ENCODE measurements around the gene KDM2B.
"Not testable (repeated sequence)": the region's sequence is repeated elsewhere in the genome, so short reads cannot be mapped to it uniquely, and the experiment has no call there.

KDM2B gene

DNA sequence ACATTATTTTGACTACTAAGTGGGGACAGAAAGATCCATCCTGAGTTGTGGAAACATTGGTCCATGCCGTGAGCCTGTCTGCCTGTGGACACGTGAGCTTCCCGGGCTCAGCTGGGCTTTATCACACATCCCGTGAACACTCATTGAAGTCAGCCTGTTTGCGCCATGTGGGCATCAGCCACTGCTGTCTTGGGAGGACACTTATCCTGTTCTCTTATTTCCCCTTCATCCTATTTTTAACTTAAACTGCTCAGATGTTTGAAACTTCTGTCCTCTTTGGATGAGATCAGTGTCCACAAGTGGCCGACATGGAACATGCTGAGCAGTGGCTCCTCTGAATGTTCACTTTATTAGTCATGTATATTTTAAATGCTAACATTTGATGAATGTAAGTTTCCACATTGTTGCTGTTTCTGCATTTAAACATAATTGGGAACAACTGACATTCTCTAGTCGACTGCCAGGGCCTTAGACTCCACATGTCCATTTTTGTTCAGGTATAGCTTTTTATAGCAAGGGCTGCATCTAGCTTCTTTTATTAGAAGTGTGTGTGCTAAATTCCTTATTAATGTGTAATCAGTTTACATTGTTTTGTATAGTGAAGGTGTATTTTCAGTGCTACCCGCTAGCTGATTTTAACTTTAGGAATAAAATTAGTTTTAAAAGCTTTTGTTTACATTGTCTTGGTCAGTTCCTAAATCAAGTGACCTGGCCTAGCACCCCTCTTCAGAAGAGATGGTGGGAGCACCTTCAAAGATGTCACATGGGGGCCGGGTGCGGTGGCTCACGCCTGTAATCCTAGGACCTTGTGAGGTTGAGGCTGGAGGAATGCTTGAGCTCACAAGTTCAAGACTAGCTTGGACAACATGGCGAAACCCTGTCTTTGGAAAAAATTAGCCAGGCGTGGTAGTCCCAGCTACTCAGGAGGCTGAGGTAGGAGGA, 156.9 kb downstream of the KDM2B start:
- no peak for DNase-seq

DNA sequence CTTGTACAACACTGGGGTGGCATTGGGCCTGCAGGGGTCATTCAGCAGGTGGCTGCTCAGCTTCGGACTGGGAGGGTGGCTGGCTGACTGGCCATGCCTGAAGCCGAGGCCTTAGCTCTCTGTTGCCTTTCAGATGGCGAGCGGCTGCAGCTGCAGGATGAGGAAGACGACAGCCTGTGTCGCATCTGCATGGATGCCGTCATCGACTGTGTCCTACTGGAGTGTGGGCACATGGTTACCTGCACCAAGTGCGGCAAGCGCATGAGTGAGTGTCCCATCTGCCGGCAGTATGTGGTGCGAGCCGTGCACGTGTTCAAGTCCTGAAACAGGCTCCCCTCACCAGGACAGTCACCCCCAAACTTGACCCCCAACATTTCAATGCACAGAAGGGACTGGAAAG, 157.6 kb downstream of the KDM2B start:
- no peak for DNase-seq

DNA sequence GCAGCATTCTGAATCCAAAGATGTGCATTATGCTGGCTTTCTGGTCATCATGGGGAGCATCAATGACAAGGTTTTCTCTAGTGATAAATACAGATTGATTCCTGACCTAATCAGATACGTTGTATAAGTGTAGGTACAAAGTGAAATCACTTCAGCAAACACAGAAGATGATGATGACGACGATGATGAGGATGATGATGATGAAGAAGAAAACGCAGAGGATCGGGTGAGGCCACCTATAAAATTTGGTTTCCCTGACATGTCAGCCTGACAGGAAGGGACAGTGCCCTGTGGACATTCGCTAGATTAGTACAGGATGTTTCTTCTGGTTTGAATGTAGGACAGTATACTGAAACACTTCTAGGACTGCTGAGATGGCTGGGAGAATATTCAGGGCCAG, 160.7 kb downstream of the KDM2B start:
- DNase-seq = no peak

DNA sequence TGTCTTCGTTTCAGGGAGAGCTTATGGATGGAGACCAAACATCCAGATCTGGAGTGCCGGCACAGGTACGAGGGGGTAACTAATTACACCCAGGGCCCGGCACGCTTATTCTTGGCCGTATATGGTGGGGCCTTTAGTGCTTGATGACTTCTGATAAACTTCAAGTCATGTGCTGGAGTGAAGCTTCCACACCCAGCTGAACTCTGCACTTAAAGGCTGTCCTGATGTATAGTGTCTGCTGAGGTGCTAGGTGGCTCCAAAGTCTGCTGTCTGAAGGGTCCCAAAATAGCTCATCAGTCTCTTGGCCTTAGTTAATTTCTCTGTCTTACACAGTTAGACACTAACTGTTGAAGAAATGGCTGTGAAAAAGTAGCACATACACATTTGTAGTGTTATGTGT, 163.0 kb downstream of the KDM2B start:
- no peak for DNase-seq

DNA sequence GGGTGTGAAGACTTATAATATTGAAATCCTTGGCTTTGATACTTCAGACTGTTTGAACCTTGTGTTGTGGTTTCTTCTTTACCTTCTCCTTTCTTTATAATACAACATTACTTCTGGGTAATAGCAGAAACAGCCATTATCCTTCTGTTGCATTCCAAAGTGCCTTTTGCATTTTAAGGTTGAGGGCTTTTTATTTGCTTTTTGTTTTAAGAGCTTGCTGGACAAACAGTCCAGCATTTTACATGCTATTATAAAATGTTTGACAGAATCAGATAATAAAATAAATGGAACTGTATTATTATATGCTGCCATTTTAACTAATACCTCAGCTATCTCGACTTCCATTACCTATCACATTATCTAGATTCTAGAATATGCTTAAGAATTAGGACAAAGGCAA, 166.9 kb downstream of the KDM2B start:
- no peak for DNase-seq

DNA sequence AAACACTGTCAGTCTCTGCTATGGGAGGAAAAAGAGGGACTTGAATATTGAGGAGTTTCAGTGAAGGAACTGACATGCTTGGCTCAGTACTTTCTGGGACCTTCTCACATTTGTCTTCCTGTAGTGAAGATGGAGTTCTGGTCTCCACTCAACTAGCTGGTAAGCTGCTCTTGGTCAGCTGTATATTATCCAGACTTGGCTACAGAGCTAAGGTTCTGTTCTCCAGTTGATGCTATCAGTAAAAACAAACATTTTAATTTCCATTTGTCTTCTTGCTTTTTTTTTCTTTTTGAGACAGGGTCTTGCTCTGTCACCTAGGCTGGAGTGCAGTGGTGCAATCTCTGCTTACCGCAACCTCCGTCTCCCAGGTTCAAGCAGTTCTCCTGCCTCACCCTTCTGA, 175.6 kb downstream of the KDM2B start:
- no peak for DNase-seq

DNA sequence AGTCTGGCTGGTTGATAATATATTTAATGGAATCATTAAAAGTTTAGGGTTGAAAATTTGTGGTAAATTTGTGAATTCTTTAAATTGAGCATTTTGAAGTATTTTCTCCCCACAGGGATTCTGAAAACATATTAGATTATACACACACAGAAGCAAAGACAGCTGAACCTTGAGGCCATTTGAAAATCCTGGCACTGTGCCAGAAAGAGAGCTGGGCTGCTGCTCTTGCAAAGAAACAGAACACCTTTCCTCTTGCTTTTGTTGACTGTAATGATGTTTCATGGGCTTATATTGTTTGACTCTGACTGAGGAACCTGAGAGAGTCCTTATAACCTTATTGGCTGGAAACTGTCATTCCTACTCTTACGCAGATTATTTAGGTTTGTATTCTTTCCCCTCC, 176.1 kb downstream of the KDM2B start:
- DNase-seq = no peak

DNA sequence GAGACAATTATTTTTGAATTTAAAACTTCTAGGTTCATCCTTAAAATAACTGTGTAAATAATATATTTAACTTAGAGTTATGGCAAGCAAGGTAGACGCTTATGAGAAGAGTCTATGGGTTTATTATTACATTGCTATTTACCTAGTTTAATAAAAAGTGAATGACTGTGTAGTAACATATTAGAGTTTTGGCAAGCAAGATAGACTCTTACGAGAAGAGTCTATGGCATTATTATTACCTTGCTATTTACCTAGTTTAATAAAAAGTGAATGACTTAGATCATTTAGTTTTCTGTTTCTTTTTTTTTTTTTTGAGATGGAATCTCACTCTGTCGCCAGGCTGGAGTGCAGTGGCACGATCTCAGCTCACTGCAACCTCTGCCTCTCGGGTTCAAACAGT, 177.1 kb downstream of the KDM2B start:
- no peak for DNase-seq

DNA sequence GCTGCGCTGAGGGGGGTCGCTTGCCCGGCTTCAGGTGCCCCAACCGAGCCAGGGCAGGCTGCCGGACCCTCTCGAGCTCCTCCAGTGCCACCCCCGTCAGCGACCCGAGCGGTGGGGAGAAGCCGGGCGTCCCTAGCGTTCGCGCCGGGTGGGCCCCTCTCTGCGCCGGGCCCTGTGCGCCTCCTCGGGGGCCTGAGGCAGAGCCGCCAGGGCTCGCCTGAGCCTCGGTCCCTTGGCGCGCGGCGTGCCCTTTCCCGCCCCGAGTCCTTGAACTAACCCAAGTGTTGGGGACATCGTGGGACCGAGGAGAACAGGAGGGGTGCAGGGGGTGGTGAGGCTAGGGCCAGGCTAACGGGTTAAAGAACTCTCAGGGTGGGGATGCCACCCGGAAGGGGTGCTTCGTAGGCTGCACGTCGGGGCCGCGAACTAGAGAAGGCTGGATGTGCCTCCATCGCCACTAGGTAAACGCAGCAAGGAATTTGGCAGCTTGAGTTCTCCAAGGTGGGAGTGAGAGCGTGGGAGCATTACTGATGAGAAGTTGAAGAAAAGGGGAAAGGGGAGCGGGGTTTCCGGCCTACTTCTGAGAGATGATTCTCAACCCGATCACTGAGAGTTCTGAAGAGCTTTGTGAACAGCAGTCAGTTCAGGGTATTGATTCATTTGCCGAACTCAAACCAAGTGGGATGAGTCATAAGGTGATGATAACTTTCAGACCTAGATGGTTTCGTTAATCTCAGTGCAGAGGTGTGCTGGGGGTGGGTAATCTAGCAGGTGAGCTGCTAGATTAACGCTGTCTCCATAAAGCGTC, 180.3 kb downstream of the KDM2B start:
- DNase-seq = peak; percentile 67

DNA sequence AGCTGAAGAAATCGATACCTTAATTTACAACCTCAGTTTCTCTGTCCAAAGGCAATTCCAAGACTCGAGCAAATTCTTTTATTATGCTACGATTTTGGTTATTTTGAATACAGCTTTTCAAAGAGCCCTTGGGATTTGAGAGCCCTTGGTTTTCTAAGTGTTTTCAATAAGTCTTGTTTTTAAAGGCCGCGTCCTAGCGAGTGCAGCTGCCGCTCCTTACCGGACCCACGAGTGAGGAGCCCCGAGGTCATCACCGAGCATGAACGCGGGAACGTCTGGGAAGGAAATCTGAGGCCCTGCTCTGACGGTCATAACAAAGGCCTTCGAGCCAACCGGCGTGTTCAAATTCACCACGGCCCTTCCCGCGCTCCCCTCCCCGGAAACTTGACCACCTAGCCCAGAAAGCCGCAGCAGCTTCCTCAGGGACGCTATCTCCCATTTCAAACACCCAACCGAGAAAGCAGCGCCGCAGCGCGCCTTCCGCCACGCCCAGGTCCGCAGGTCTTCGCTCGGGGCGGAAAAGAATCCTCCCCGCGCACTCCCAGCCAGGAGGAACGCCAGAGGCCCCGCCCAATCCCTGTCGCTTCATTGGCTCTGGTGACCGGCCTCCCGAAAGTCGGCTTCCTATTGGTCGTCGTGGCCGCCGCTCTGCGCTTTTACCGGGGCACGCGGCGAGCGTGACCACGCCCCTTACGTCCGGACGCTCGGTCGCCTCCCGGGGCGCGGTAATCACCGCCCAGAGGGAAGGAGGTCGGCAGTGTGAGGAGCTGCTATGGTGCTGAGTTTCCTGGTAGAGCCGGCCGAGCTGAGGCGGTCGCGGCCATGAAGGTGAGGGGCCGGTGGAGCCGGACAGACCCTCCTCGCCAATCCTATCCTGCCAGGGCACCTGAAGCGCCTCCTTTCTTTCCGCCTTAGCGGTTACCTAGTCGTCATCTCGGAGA, 181.2 kb downstream of the KDM2B start, which contains the start of gene RNF34:
Gene RNF34 (plus strand): TSS at position 728 of the 941 bp plus-strand sequence. CDS start 95 bp downstream, at position 823.
- DNase-seq = peak; percentile 98

DNA sequence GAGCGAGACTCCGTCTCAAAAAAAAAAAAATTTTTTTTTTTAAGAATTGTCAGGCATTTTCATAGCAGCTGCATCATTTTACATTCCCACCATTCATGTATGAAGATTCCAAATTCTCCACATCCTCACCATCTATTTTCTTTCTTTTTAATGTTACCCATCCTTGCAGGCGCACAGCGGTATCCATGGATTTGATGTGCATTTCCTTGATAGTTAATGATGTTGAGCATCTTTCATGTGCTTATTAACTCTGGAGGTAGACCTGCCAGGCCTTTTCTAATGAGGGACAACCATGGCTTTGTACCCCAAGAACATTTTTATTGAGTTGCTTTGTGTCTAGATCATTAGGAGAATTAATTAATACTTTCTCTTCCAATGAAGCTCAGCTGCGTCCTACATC, 182.5 kb downstream of the KDM2B start:
- DNase-seq = no peak

DNA sequence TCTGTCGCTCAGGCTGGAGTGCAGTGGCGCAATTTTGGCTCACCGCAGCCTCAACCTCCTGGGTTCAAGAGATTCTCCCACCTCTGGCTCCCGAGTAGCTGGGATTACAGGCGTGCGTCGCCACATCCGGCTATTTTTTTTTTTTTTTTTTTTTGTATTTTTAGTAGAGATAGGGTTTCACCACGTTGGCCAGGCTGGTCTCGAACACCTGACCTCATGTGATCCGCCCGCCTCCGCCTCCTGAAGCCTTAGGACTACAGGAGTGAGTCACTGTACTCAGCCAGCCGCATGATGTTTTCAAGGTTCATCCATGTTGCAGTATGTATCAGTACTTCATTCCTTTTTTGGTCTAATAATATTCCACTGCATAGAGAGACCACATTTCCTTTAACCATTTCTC, 183.3 kb downstream of the KDM2B start:
- DNase-seq = no peak

DNA sequence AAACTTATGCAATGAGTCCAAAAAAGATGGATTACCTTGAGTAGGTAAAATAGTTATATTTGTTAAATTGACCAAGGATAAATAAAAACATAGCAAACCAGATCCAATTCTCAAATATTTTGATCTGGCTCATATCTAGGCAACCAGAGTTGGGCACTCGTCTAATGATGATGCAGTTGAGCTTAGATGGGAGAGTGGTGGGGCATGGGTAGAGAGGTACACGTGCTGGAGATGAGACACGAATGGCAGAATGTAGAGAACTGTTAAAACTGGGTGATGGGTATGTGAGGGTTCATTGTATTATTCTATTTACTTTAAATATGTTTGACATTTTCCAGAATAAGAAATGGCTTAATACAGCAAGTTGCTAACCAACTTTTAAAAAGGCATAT, 188.5 kb downstream of the KDM2B start:
- DNase-seq = no peak

DNA sequence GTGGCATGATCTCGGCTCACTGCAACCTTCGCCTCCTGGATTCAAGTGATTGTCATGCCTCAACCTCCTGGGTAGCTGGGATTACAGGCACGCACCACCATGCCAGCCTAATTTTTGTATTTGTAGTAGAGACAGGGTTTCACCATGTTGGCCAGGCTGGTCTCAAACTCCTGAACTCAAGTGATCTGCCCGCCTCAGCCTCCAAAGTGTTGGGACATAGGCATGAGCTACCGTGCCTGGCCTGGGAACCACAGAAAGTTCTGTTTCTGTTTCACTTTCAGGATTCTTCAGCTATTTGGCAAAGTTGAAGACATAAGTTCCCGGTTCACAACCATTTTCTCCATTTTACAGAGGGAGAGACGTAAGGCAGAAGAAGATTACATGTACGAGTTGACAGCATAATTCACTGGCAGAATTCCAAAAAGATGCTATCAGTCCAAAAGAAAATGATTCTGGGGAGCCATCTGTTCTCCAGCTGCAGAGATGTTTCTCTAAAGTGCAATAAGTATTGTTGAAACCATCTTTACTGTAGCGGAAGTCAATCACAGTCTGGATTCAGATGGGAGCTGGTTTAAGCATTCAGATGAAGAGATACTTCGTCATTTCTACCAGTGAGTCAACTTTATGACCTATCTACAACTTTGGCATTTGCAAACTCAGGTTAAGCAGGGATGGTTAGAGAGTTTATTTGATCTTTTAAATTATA, 189.1 kb downstream of the KDM2B start:
- peak; percentile 39 for DNase-seq

DNA sequence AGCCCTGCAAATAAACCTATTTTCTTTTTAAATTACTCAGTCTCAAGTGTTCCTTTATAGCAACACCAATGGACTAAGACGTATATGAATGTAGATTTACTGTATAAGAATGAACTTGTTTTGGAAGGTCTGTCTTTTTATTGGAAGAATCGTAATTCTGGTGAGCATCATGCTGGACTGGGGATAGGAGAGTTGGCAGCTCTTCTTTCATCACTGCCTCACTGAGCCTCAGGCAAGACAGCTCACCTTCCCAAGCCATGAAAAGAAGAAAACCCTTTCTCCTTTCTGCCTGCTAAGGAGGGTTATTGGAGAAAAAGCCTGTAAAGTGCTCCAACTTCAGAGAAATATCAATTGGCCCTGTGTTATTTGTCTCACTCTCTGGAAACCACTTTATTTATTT, 190.0 kb downstream of the KDM2B start:
- DNase-seq = no peak

DNA sequence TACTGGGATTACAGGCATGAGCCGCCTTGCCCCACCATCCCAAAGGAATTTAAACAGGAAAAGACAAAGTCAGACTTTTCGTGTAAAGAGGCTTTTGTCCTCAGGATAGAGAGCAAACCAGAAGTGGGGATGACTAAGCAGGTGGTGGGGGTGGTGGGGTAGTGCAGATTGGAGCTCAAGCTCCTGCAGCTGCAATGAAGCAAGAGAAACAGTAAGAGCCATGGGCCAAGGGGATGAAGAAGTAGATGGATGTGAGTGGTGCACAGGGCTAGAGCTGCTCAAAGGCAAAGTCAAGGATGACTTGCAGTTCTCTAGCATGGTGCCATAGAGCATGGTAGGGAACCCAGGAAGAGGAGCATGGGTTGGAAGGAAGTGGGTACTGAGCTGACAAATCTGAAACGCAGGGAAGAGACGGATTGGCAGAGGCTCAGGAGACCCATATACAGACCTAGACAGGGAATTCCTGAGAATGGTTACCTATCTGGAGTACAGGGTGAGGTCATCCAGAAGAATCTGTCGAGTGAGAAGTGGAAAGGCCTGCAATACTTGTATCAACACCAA, 192.3 kb downstream of the KDM2B start:
- no peak for DNase-seq

DNA sequence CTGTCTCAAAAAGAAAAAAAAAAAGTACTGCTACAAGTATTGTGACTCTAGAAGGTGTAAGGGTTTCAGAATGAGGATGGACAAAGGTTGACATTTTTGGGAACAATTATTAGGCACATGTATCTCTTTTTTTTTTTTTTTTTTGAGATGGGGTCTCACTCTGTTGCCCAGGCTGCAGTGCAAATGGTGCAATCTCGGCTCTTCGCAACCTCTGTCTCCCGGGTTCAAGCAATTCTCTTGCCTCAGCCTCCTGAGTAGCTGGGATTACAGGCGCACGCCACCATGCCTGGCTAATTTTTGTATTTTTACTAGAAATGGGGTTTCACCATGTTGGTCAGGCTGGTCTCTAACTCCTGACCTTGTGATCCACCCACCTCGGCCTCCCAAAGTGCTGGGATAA, 195.9 kb downstream of the KDM2B start:
- not testable (repeated sequence) for DNase-seq

DNA sequence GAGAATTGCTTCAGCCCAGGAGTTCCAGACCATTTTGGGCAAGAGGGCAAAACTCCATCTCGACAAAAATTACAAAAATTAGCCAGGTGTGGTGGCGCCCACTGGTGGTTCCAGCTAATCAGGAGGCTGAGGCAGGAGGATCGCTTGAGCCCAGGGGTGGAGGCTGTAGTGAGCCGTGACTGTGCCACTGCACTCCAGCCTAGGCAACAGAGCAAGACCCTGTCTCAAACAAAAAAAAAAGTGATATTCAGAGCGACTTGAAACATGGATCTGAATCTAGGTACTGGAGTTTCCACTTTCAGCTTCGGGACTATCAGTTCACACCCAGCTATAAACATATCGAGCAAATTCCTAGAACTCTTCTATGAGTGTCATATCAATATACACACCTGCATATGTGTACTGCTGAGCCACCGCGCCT, 197.2 kb downstream of the KDM2B start:
- no peak for DNase-seq

DNA sequence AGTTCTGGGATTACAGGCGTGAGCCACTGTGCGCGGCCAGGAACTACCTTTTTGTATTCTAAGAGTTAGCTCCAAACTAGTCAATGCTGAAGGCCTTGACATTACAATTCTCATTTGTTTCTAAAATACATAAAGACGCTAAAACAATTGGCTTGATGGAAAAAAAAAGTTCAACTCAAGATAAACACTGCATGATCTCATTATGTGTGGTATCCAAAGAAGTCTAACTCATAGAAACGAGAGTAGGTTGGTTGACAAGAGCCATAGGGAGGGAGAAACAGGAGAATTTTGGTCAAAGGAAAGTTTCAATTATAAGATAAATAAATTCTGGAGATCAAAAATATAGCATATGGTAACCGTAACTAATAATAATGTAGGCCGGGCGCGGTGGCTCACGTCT, 200.9 kb downstream of the KDM2B start:
- no peak for DNase-seq
